Fibroblast of the aortic adventitia (primary cell): ENCODE data around the gene KRTAP10-7. TPM values are rescaled to one million over a fixed set of nuclear protein-coding genes. Genes with fewer than 3 reads are reported as not detected.
"Not testable (repeated sequence)": the region's sequence is repeated elsewhere in the genome, so short reads cannot be mapped to it uniquely, and the experiment has no call there.

Source experiments
- DNase-seq: peaks from one replicate; pipeline ENCODE4 v3.0.0-alpha.2; 2010; ENCODE audit warnings: low read depth
- H3K4me3 ChIP-seq: 2 replicates; pipeline ENCODE4 v1.5.1; 2011; ENCODE audit warnings: low read depth, mild to moderate bottlenecking, control low read depth, low read length, moderate library complexity
- total RNA-seq: library from RNA; depleted of rRNA; stranded (reverse); fragments of >200 nt; gene quantifications from 2 replicates; pipeline ENCODE4 v1.2.3, GENCODE V29; 2012; ENCODE audit warnings: low replicate concordance
- TF ChIP-seq, protein P1 (sequence below): IDR thresholded peaks from 2 replicates; pipeline ENCODE4 v1.5.1; 2011; ENCODE audit warnings: mild to moderate bottlenecking, low read length, control low read depth, inconsistent platforms; ENCODE audit not compliant: insufficient read depth

Gene KRTAP10-7
- total RNA-seq, 1 donor = not detected

DNA sequence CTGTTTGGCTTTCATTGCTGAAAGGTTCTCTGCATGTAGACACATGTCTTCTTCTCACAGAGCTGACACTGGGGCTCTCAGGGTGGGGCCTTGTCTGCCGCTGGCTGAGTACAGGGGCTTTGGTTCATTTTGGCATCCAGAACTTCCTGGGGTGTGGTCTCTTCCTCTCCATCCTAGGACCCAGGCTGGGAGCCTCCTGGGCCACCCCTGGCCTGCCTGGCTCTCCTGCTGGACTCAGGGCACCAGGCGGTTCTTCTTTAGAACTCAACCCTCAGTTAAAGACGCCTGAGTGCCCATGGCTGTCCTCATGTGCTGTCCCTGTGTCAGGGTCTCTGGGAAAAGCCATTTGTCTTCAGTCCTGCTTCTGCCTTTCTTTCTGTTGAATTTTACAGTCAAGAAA lies 14.5 kb upstream of the KRTAP10-7 start:
- TF ChIP-seq, protein P1, sequence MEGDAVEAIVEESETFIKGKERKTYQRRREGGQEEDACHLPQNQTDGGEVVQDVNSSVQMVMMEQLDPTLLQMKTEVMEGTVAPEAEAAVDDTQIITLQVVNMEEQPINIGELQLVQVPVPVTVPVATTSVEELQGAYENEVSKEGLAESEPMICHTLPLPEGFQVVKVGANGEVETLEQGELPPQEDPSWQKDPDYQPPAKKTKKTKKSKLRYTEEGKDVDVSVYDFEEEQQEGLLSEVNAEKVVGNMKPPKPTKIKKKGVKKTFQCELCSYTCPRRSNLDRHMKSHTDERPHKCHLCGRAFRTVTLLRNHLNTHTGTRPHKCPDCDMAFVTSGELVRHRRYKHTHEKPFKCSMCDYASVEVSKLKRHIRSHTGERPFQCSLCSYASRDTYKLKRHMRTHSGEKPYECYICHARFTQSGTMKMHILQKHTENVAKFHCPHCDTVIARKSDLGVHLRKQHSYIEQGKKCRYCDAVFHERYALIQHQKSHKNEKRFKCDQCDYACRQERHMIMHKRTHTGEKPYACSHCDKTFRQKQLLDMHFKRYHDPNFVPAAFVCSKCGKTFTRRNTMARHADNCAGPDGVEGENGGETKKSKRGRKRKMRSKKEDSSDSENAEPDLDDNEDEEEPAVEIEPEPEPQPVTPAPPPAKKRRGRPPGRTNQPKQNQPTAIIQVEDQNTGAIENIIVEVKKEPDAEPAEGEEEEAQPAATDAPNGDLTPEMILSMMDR = no peak
- no peak for DNase-seq

DNA sequence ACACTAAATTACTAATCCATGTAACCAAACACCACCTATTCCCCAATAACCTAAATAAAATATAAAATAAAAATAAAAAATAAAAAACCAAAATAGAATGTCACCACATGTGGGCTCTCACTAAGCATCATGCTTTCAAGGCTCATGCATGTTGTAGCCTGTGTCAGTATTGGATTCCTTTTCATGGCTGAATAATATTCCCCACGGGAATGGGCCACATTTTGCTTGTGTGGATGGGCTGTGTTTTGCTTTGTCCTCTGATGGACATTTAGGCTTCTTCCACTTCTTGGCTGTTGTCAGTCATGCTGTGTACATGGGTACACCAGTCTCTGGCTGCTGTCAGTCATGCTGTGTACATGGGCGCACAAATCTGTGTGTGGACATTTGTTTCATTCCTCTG lies 11.3 kb upstream of the KRTAP10-7 start:
- TF ChIP-seq, protein P1 = no peak
- no peak for DNase-seq
- H3K4me3 ChIP-seq = no peak overlapping the region

More for the DNA sequence above, 14.5 kb upstream of the KRTAP10-7 start:
- H3K4me3 ChIP-seq = no peak overlapping the region

DNA sequence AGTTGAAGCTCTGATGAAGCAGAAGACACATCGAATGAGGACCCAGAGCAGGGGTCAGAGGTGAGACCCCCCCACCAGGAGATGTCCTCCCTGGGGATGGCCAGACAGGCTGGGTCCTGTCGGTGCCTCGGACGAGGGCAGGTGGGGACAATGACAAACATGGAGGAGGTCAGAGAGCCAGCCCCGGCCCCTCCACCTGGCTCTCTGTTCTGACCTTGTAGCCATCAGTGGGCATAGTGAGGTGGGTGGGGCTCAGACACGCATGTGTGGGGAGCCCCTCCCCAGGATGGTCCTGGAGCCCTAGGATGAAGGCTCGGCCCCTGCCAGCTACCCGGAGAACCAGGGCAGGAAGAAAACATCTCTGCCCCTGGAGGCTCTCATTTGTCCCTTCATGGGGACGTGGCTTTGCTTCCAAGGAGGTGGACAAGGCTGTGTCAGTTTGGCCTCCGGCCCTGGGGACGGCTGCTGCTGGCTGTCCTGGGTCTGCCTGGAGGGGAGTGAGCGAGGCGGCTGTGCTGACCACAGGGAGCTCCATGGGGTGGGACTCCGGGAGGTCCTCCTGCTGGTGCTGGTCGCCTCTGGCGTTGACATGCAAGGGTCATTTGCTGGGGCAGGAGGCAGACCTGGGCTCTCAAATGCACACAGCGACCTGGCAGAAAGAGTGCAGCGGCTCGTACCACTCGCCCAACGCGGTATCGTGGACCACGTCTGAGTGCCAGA lies 10.7 kb upstream of the KRTAP10-7 start:
- TF ChIP-seq, protein P1 = no peak
- no peak for DNase-seq
- H3K4me3 ChIP-seq = no peak overlapping the region

DNA sequence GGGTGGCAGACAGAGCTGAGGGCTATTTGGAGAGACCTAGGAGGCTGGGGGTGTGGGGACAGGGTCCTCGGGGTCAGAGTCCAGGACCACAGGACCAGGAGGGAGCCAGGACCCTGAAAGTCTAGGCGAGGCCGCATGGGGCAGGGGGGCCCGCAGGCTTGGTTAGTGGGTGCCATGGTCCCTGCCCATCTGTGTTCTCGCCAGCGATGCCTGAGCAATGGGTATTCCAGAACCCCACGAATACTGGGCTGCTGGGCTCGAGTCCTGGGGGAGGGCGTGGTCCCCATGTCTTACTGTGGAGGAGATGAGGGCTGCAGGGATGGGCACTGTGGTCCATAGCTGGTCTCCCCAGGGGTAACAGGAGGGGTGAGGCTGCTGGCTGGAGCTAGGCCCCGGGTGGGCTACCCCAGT lies 10.1 kb upstream of the KRTAP10-7 start:
- TF ChIP-seq, protein P1 = no peak
- DNase-seq = no peak
- H3K4me3 ChIP-seq = no peak overlapping the region

DNA sequence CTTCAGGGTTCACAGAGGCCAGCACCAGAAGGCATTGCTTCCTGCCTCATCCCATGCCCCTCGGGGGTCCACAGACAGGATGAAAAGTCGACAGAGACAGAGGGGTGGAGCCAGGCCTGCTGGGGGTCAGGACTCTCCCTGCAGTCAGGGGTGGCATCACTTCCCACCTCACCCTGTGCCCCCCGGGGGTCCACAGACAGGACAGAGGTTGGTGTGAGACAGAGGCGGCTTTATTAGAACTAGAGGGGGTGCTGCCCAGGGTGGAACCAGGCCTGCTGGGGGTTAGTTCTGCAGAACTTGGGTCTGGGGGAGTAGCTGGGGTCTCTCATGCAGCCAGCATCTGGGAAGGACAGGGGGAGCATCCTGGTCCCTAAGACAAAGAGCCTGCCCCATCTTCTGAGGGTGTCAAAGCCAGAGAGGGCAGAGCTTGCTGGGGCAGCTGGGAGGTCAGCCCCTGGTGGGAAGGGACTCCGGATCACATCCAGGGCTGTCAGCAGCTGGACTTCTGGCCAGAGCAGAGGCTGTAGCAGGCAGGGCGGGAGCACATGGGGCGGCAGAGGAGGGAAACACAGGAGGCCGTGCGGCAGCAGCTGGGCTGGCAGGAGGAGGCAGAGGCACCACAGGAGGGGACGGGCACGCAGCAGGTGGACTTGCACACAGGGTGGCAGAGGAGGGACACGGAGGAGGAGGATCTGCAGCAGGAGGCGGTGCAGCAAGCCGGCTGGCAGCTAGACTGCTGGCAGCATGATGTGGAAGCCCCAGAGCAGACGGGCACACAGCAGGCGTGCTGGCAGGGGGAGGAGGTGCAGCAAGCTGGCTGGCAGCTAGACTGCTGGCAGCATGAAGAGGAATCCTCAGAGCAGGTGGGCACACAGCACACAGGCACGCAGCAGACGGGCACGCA lies 9.2 kb upstream of the KRTAP10-7 start:
- not testable (repeated sequence) for H3K4me3 ChIP-seq, DNase-seq

DNA sequence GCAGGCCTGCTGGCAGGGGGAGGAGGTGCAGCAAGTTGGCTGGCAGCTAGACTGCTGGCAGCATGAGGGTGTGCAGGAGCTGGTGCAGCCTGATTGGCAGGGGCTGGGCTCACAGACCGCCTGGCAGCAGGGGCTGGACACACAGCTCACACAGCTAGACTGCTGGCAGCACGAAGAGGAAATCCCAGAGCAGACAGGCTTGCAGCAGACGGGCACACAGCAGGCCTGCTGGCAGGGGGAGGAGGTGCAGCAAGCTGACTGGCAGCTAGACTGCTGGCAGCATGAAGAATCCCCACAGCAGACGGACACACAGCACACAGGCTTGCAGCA lies 8.6 kb upstream of the KRTAP10-7 start:
- DNase-seq, H3K4me3 ChIP-seq: not testable (repeated sequence)

DNA sequence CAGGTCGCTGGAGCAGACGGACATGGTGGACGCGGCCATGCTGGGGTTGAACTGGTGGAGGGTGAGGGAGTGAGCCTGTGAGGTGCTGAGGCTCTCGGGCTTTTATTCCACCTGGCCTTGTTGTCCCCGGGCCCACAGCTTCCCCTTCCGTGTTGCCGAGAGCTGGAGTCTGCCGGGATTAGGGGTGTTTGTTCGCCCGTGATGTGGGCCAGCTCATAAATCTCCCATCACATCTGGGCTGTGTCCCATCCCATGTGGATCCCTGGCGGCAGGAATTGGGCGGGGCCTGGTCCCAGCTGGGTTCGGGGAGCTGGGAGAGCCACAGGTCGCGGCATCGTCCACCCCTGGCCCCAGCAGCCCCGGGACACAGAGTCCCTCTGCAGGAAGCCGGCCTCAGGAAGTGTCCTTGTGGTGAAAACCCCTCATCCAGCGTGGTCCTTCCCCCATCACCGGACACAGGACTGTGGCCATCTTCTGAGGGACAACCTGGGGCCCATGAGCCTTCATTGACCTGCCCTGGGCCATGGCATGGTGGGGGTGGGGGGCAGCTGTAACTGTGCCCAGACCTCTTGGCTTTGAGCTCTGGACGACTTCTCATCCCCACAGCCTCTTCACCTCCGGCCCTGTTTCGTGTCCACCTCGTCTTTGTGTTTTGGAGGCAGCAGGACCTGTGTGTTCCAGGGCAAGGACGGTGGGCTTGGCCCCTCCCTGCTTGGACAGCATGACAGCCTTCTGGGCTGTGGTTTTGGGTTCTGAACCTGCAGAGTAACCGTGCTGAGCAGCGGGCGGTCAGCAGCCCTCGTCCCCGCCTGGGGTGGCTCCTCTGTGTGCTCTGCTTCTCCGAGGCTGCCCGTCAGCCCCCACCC lies 7.7 kb upstream of the KRTAP10-7 start, which contains the start of gene KRTAP10-6:
Gene KRTAP10-6 (minus strand): TSS at position 60 of the 866 bp plus-strand sequence. CDS start 21 bp downstream, at position 39.
- TF ChIP-seq, protein P1 = no peak
- H3K4me3 ChIP-seq = no peak within 1 kb of the TSS
- no peak for DNase-seq
